Panc1 (cell line): ENCODE results near the gene IZUMO4. TPM values are rescaled to one million over a fixed set of nuclear protein-coding genes. Genes with fewer than 3 reads are reported as not detected.

Experiments used
- ATAC-seq: fragments of 200-7000 bp; cut with Tn5 transposase; 2 replicates; pipeline ENCODE4 v1.9.1; 2020; ENCODE audit warnings: mild to moderate bottlenecking, moderate library complexity
- BruUV-seq: library from RNA; stranded (reverse); fragments of 400-500 nt; replicated peaks from 2 replicates; lab custom pipeline; 2021; lab: Mats Ljungman, UMichigan
- CTCF ChIA-PET: fragments of 300-600 bp; sonication (Branson Sonifier 250); formaldehyde crosslinking; loops from one replicate; lab custom pipeline; 2022; ENCODE audit warnings: antibody characterized with exemption; lab: Charles Lee
- POLR2A ChIA-PET: fragments of 300-600 bp; sonication (Branson Sonifier 250); formaldehyde crosslinking; loops from one replicate; lab custom pipeline; 2022; ENCODE audit warnings: antibody characterized with exemption; lab: Charles Lee
- DNase-seq: peaks from one replicate; pipeline ENCODE4 v3.0.0-alpha.2; 2010; ENCODE audit warnings: low read depth, low spot score
- H3K27ac ChIP-seq: 2 replicates; pipeline ENCODE4 v1.5.1; 2011; ENCODE audit warnings: mild to moderate bottlenecking, low read length, inconsistent platforms
- H3K27me3 ChIP-seq: fragments of 200-500 bp; sonication (Bioruptor generic); 2 replicates; pipeline ENCODE4 v1.6.0; 2014; ENCODE audit warnings: low read length, inconsistent platforms; ENCODE audit not compliant: control insufficient read depth, insufficient read depth
- H3K36me3 ChIP-seq: fragments of 200-500 bp; sonication (Bioruptor generic); 2 replicates; pipeline ENCODE4 v1.5.1; 2014; ENCODE audit warnings: inconsistent platforms, mild to moderate bottlenecking, low read length, moderate library complexity; ENCODE audit not compliant: control insufficient read depth, insufficient read depth
- H3K4me1 ChIP-seq: 2 replicates; pipeline ENCODE4 v1.5.1; 2011; ENCODE audit warnings: inconsistent platforms, mild to moderate bottlenecking, low read length, moderate library complexity; ENCODE audit not compliant: control insufficient read depth, insufficient read depth
- H3K4me3 ChIP-seq, 2 experiments: 2 replicates each; pipeline ENCODE4 v1.5.1; 2011 to 2012; ENCODE audit warnings: low read depth in 2 of 2, low read length in 2 of 2, mild to moderate bottlenecking in 2 of 2, inconsistent platforms in 1 of 2, moderate library complexity in 1 of 2
- H3K9me3 ChIP-seq: fragments of 200-500 bp; sonication (Bioruptor generic); 2 replicates; pipeline ENCODE4 v1.5.1; 2014; ENCODE audit warnings: low read depth, mild to moderate bottlenecking, inconsistent platforms, low read length, moderate library complexity; ENCODE audit not compliant: control insufficient read depth, insufficient read depth
- CTCF ChIP-seq: fragments of 450-650 bp; IDR thresholded peaks from 2 replicates; pipeline ENCODE4 v1.5.1; 2017; ENCODE audit warnings: mild to moderate bottlenecking
- POLR2AphosphoS5 ChIP-seq: IDR thresholded peaks from 2 replicates; pipeline ENCODE4 v1.6.1; 2012; ENCODE audit warnings: mild to moderate bottlenecking, low read depth, low read length, moderate library complexity
- REST ChIP-seq, 2 experiments: IDR thresholded peaks; 2 replicates each; pipeline ENCODE4 v1.6.1; 2011 to 2012; ENCODE audit warnings: low read depth in 2 of 2, control low read depth in 1 of 2, low read length in 1 of 2, mild to moderate bottlenecking in 1 of 2, moderate library complexity in 1 of 2; ENCODE audit not compliant: insufficient read depth in 1 of 2
- SIN3A ChIP-seq: IDR thresholded peaks from 2 replicates; pipeline ENCODE4 v1.6.1; 2012; ENCODE audit warnings: low read depth, mild to moderate bottlenecking, low read length, moderate library complexity, borderline replicate concordance; ENCODE audit not compliant: insufficient read depth
- TCF7L2 ChIP-seq: IDR thresholded peaks from 2 replicates; pipeline ENCODE4 v1.6.1; 2011; ENCODE audit warnings: mild to moderate bottlenecking, low read depth, low read length, inconsistent platforms
- in situ Hi-C: cut with HindIII; loops from 2 replicates; pipeline ENCODE4 v1.10.0; 2016; ENCODE audit warnings: low sequenced_read_pairs, low pct_unique_long_range_greater_than_20kb
- intact Hi-C: fragments of 100-400 bp; cut with micrococcal nuclease; formaldehyde crosslinking; loops from one replicate; pipeline ENCODE4 v1.10.0; 2022; ENCODE audit not compliant: unreplicated experiment
- total RNA-seq: library from RNA; stranded (reverse); gene quantifications from one replicate; pipeline ENCODE4 v1.2.1, GENCODE V29; 2021; ENCODE audit not compliant: unreplicated experiment

Gene IZUMO4
- total RNA-seq, 1 experiment from 2014 or later, result 5.4 TPM

GRCh38 chr19:2101417-2102335 lies 5.0 kb downstream of the IZUMO4 start:
- ChIA-PET POLR2A (no interaction called here), CTCF (no interaction called here)
- H3K27me3 ChIP-seq, result no peaks in the 10 kb centered on the region
- TF ChIP-seq POLR2AphosphoS5 (no peak), CTCF (no peak), SIN3A (no peak), TCF7L2 (no peak), REST (IDR thresholded peaks at IDR 0.05; ENCODE audit: insufficient read depth in 1 of 2, low read depth in 2 of 2, low read length in 1 of 2) (no peak)
- DNase-seq, result no peak
- H3K4me3 ChIP-seq, result no peak overlapping the region
- H3K36me3 ChIP-seq, result no peaks in the 10 kb centered on the region
- no peak overlapping the region for H3K27ac ChIP-seq
- BruUV-seq, result no TSS peak
- intact Hi-C loops, result no loop called here
- ATAC-seq, result no peak
- 0 out of 2 replicates have a peak, but pooled peaks cover 3% of the 10 kb centered on the region for H3K4me1 ChIP-seq
- in situ Hi-C loops, result no loop called here
- no peaks in the 10 kb centered on the region for H3K9me3 ChIP-seq

- Histone ChIP-seq H3K9me3 (no peaks in the 10 kb centered on the region), H3K4me1 (no peaks in the 10 kb centered on the region), H3K4me3 (no peak overlapping the region), H3K36me3 (no peaks in the 10 kb centered on the region), H3K27ac (no peak overlapping the region), H3K27me3 (no peaks in the 10 kb centered on the region)
- ATAC-seq (no peak), DNase-seq (no peak)
- TF ChIP-seq POLR2AphosphoS5 (no peak), CTCF (no peak), SIN3A (no peak), REST (IDR thresholded peaks at IDR 0.05; ENCODE audit: insufficient read depth in 1 of 2, low read depth in 2 of 2, low read length in 1 of 2) (no peak)
- ChIA-PET POLR2A (no interaction called here), CTCF (interaction anchor here (0.7 kb wide), 1 partner anchor 33 kb away, joined by 4 read pairs; no protein-coding TSS in a partner anchor)
- no TSS peak for BruUV-seq
- in situ Hi-C loops, result no loop called here
- intact Hi-C loops, result no loop called here
Measured at GRCh38 chr19:2103045-2103707, 6.5 kb downstream of the IZUMO4 start.
